Dendritic cell treated with granulocyte-macrophage colony-stimulating factor and Interleukin-4, amounts not matched to agents 40 ng/mL and 50 ng/mL, for 4 days (primary cell): ENCODE data around the gene ANKRD13D.
A peak's percentile ranks its signal among the peaks of the same experiment; 100 is the strongest.

Experiments used
- H3K27ac Mint-ChIP-seq: one replicate; pipeline ENCODE4 v1.8.0; 2022; ENCODE audit warnings: mild to moderate bottlenecking, mixed read lengths
- H3K27me3 Mint-ChIP-seq: one replicate; pipeline ENCODE4 v1.8.0; 2022; ENCODE audit warnings: mild to moderate bottlenecking, mixed read lengths
- H3K36me3 Mint-ChIP-seq: one replicate; pipeline ENCODE4 v1.8.0; 2022; ENCODE audit warnings: low read depth, mixed read lengths
- H3K4me1 Mint-ChIP-seq: one replicate; pipeline ENCODE4 v1.8.0; 2022; ENCODE audit warnings: low read depth, mixed read lengths
- H3K4me3 Mint-ChIP-seq: one replicate; pipeline ENCODE4 v1.8.0; 2022; ENCODE audit warnings: mild to moderate bottlenecking, moderate library complexity, mixed read lengths
- H3K9me3 Mint-ChIP-seq: one replicate; pipeline ENCODE4 v1.8.0; 2022; ENCODE audit warnings: mixed read lengths
- intact Hi-C: fragments of 100-400 bp; cut with micrococcal nuclease; formaldehyde crosslinking; loops from one replicate; pipeline ENCODE4 v1.15.0; 2022

The ANKRD13D gene

DNA sequence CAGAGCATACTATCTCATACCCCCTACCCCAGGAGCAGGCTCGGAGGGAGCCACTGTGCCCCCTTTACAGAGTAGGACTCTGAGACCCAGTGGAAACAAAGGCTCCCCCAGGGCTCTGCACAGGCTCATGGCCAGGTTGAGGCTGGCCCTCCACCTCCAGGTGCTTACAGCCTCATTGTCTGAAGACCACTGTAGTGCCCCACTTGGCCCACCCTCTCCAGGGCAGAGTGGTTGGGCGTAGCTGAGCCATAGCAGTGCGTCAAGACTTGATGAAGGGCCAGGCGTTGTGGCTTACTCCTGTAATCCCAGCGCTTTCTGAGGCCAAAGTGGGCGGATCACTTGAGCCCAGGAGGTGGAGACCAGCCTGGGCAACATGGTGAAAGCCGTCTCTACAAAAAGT is 1.7 kb downstream of the ANKRD13D start:
- H3K9me3 Mint-ChIP-seq, result no peaks in the 10 kb centered on the region
- peaks cover 86% of the 10 kb centered on the region for H3K36me3 Mint-ChIP-seq
- H3K4me1 Mint-ChIP-seq, result peaks cover 70% of the 10 kb centered on the region
- intact Hi-C loops, result no loop called here
- H3K27me3 Mint-ChIP-seq, result no peaks in the 10 kb centered on the region
- H3K4me3 Mint-ChIP-seq, result no peak overlapping the region
- H3K27ac Mint-ChIP-seq, result peak overlapping the region; percentile 82

DNA sequence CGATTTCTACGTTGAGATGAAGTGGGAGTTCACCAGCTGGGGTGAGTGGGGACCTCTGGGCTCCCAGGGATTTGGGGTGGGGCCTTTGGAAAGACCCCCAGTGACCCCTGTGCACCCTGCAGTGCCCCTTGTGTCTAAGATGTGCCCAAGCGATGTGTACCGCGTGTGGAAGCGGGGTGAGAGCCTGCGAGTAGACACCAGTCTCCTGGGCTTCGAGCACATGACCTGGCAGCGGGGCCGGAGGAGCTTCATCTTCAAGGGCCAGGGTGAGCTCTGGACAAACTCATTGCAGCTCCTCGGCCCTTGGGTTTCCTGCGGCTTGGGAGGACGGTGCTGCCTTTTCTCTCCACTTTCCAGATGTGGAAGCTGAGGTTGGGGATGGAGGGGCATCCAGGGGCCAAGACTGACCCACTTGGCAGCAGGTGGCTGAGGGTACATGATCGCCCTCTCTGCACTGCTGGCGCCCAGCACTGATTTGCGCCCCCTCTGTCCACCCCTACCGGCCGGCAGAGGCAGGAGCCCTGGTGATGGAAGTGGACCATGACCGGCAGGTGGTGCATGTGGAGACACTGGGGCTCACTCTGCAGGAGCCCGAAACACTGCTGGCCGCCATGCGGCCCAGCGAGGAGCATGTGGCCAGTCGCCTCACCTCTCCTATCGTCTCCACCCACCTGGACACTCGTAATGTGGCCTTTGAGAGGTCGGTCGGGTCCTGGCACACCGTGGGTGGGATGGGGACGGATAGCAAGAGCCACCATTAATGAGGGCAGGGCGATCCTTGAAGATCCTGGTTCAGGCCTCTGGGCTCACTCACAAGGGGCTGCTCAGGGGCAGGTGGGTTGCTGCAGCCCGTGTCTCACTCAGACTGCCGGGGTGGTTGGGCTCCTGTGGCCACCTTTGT is 2.6 kb downstream of the ANKRD13D start:
- H3K36me3 Mint-ChIP-seq, result peaks cover 86% of the 10 kb centered on the region
- H3K27ac Mint-ChIP-seq, result peak overlapping the region; percentile 82
- intact Hi-C loops, result no loop called here
- peaks cover 69% of the 10 kb centered on the region for H3K4me1 Mint-ChIP-seq
- H3K9me3 Mint-ChIP-seq, result no peaks in the 10 kb centered on the region
- H3K27me3 Mint-ChIP-seq, result no peaks in the 10 kb centered on the region
- H3K4me3 Mint-ChIP-seq, result no peak overlapping the region

DNA sequence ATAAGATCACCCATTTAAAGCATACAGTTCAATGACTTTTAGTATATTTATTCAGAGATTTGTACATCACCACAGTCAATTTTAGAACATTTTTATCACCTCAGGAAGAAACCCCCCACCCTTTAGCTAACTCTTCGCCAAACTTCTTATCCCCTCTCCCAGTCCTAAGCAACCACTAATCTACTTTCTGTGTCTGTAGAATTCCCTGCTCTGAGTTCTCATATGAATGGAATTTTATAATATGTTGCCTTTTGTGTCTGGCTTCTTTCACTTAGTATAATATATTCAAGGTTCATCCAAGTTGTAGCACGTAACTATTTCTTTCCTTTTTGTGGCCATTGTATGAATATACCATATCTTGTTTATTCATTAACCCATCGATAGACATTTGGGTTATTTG is 3.6 kb downstream of the ANKRD13D start:
- no peak overlapping the region for H3K27ac Mint-ChIP-seq
- no peak overlapping the region for H3K4me3 Mint-ChIP-seq
- H3K27me3 Mint-ChIP-seq, result no peaks in the 10 kb centered on the region
- intact Hi-C loops, result no loop called here
- H3K4me1 Mint-ChIP-seq, result peaks cover 65% of the 10 kb centered on the region
- peaks cover 86% of the 10 kb centered on the region for H3K36me3 Mint-ChIP-seq
- H3K9me3 Mint-ChIP-seq, result no peaks in the 10 kb centered on the region

DNA sequence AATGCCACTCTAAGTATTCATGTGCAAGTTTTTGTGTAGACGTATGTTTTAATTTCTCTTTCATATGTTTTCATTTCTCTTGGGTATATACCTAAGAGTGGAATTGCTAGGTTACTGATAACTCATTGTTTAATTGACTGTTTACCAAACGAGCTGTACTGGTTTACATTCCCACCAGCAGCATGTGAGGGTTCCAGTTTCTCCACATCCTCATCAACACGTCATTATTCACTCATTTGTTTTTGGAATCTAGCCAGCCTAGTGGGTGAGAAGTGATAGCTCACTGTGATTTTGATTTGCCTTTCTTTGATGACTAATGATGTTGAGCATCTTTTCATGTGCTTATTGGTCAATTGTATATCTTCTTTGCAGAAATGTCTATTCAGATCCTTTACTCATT is 4.0 kb downstream of the ANKRD13D start:
- no peak overlapping the region for H3K27ac Mint-ChIP-seq
- no peak overlapping the region for H3K4me3 Mint-ChIP-seq
- intact Hi-C loops, result no loop called here
- H3K27me3 Mint-ChIP-seq, result no peaks in the 10 kb centered on the region
- H3K4me1 Mint-ChIP-seq, result peaks cover 61% of the 10 kb centered on the region
- peaks cover 86% of the 10 kb centered on the region for H3K36me3 Mint-ChIP-seq
- no peaks in the 10 kb centered on the region for H3K9me3 Mint-ChIP-seq

DNA sequence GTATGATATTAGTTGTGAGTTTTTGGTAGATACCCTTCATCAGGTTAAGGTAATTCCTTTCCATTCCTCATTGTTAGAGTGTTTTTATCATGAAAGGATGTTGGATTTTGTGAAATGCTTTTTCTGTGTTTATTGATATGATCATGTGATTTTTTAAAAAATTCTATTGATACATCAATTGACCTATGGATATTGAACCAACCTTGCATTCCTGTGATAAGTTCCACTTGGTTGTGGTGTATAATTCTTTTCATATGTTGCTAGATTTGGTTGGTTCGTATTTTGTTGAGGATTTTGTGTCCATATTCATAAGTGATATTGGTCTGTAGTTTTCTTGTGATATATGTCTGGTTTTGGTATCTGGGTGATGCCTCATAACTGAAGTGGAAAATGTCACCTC is 6.7 kb downstream of the ANKRD13D start:
- Mint-ChIP-seq H3K27me3 (no peaks in the 10 kb centered on the region), H3K27ac (no peak overlapping the region), H3K9me3 (no peaks in the 10 kb centered on the region)

DNA sequence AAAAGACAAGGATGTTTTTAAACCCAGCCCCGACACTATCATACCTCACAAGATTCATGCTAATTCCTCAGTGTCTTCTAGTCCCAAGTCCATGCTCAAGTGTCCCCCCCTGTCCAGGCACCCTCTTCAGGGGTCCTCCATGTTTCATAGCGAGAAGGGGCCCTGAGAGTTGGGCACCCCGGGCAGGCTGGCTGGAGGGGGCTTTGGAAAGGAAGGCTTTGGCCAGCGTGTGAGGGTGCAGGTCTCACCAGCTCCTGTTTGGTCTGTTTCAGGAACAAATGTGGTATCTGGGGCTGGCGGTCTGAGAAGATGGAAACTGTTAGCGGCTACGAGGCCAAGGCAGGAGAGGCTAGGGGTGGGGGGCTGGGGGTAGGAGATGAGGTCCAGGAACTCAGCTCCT is 9.7 kb downstream of the ANKRD13D start:
- Mint-ChIP-seq H3K4me1 (peaks cover 68% of the 10 kb centered on the region), H3K27me3 (no peaks in the 10 kb centered on the region), H3K9me3 (no peaks in the 10 kb centered on the region), H3K36me3 (peaks cover 91% of the 10 kb centered on the region), H3K4me3 (no peak overlapping the region), H3K27ac (no peak overlapping the region)
- intact Hi-C loops, result no loop called here

More for the DNA sequence above, 6.7 kb downstream of the ANKRD13D start:
- Mint-ChIP-seq H3K4me3 (no peak overlapping the region), H3K36me3 (peaks cover 98% of the 10 kb centered on the region), H3K4me1 (peaks cover 71% of the 10 kb centered on the region)
- intact Hi-C loops, result no loop called here

DNA sequence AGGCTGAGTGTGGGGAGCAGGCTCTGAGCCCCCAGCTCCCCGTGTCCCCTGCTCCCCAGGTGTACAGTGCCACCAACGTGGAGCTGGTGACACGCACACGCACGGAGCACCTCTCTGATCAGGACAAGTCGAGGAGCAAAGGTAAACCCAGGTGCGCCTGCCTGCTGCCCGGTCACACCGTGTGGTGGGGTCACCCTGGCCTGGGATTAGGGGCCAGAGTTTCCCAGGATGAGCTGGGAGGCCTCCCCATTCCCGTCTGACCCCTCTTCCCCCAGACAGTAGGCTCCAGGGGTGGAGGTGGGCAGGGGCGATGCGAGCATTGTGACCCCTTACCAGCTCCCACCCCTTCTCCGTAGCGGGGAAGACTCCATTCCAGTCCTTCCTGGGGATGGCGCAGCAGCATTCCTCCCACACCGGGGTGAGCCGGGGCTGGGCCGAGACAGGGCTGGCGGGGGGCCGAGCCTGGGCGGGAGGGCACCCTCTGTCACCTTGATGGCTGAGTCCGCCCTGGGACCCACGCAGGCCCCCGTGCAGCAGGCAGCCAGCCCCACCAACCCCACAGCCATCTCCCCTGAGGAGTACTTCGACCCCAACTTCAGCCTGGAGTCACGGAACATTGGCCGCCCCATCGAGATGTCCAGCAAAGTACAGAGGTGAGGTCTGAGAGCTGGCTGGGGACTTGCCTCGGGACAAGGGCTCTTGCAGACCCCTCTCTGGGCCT is 10.5 kb downstream of the ANKRD13D start:
- Mint-ChIP-seq H3K4me3 (no peak overlapping the region), H3K36me3 (peaks cover 84% of the 10 kb centered on the region), H3K27ac (no peak overlapping the region), H3K9me3 (no peaks in the 10 kb centered on the region), H3K4me1 (peaks cover 70% of the 10 kb centered on the region), H3K27me3 (no peaks in the 10 kb centered on the region)
- intact Hi-C loops, result no loop called here

DNA sequence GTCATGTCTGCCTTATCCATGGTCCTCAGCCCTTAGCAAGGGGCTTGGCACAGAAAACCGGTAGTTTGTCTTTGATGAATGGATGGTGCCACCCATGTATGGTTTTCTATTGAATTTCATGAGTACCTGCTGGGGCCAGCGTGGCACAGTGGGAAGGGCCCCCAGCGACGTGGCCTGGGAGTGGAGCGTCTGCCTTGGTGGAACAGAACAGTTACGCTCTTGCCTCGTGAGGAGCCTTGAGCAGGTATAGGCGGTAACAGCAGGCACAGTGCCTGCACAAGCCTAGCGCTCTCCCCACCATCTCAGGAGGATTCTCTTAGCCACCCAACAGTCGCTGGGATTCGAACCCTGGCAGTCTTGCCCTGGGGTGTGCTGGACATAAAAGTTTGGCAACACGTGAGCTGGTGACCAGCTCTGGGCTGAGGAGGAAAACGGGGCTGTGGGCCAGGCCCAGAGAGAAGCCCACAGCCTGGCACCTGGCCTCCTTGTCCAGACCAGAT is 11.2 kb downstream of the ANKRD13D start:
- no peak overlapping the region for H3K4me3 Mint-ChIP-seq
- H3K4me1 Mint-ChIP-seq, result peaks cover 77% of the 10 kb centered on the region
- H3K27me3 Mint-ChIP-seq, result no peaks in the 10 kb centered on the region
- no peak overlapping the region for H3K27ac Mint-ChIP-seq
- intact Hi-C loops, result no loop called here
- no peaks in the 10 kb centered on the region for H3K9me3 Mint-ChIP-seq
- peaks cover 84% of the 10 kb centered on the region for H3K36me3 Mint-ChIP-seq

DNA sequence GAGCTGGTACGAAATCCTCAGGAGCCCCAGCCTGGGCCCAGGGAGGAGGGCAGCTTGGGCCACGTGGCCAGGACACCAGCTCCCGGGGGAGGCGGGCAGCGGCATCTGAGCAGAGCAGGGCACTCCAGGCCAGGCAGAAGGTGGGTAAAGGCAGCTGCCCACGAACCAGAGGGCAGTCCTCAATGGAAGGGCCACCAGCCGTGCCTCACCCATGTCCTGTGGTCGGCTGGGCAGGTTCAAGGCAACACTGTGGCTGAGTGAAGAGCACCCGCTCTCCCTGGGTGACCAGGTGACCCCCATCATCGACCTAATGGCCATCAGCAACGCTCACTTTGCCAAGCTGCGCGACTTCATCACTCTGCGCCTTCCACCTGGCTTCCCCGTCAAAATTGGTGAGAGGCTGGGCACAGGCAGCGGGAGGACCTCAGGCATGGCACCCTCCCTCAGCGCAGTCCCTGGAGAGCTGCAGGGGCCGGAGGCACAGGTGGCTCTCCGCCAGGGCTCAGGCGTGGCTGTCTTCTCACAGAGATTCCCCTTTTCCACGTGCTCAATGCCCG is 11.7 kb downstream of the ANKRD13D start:
- peaks cover 82% of the 10 kb centered on the region for H3K4me1 Mint-ChIP-seq
- H3K27me3 Mint-ChIP-seq, result no peaks in the 10 kb centered on the region
- peaks cover 84% of the 10 kb centered on the region for H3K36me3 Mint-ChIP-seq
- intact Hi-C loops, result no loop called here
- no peak overlapping the region for H3K4me3 Mint-ChIP-seq
- no peak overlapping the region for H3K27ac Mint-ChIP-seq
- no peaks in the 10 kb centered on the region for H3K9me3 Mint-ChIP-seq

DNA sequence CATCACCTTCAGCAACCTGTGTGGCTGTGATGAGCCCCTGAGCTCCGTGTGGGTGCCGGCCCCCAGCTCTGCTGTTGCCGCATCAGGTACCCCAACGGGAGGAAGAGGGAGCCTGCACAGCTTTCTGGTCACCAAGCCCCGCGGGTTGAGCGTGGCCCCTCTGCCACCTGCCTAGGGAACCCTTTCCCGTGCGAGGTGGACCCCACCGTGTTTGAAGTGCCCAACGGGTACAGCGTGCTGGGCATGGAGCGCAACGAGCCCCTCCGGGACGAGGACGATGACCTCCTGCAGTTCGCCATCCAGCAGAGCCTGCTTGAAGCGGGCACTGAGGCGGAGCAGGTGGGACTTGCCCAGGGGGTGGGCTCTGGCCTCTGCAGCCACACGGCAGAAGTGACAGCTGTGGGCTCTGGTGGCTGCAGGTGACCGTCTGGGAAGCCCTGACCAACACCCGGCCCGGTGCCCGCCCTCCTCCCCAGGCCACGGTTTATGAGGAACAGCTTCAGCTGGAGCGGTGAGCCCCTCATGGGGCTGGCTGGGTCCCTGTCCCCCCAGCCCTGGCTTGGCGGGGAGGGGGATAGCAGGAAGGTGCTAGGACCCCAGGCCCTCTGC is 12.3 kb downstream of the ANKRD13D start:
- Mint-ChIP-seq H3K27ac (no peak overlapping the region), H3K9me3 (no peaks in the 10 kb centered on the region), H3K27me3 (no peaks in the 10 kb centered on the region), H3K4me3 (no peak overlapping the region), H3K36me3 (peaks cover 84% of the 10 kb centered on the region), H3K4me1 (peaks cover 76% of the 10 kb centered on the region)
- intact Hi-C loops, result no loop called here

DNA sequence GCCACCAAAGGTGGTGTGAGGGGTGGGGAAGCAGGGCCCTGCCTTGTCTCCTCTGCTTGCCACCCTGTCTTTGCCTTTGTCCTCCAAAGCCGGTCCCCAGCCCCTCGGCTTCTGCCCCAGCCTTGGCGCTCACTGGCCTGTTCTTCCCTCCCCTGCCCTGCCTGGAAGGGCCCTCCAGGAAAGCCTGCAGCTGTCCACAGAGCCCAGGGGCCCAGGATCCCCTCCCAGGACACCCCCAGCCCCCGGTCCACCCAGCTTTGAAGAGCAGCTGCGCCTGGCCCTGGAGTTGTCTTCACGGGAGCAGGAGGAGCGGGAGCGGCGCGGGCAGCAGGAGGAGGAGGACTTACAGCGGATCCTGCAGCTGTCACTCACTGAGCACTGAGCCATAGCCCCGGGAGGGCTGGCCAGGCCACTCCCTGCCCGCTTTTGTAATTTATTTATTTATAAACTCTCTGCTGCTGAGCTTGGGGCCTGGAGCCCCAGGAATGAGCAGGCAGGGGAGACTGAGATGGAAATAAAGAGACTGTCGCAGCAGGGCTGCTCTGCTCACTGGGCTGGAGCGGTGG is 12.9 kb downstream of the ANKRD13D start:
- peak overlapping the region; percentile 83 for H3K27ac Mint-ChIP-seq
- no peaks in the 10 kb centered on the region for H3K27me3 Mint-ChIP-seq
- H3K4me1 Mint-ChIP-seq, result peaks cover 70% of the 10 kb centered on the region
- peak overlapping the region; percentile 78 for H3K4me3 Mint-ChIP-seq
- intact Hi-C loops, result no loop called here
- no peaks in the 10 kb centered on the region for H3K9me3 Mint-ChIP-seq
- peaks cover 84% of the 10 kb centered on the region for H3K36me3 Mint-ChIP-seq

DNA sequence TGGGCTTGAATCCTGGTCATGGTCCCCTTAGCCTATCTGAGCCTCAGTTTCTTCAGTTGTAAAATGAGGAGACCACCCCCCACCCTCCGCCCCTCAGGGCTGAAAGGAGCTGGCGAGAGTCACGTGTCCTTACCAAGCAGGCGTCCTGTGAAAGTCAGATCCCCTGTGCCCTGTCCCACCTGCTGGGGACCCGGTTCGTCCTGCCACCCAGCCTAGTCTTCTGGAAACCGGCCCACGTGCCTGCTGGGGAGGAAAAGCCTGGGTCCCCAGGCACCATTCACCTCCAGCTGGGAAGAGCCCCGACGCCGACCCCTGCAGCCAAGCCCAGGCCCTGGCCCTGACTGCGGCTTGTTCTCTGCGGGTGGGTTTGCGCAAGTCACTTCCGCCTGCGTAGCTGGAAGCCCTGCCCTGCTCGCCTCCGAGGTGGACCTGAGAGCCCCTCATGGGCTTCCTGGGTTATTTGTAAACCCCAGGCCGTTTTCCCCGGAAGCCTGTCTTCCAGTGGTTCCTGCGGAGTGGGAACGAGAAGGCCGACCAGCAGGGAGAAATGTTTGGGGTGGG is 13.5 kb downstream of the ANKRD13D start:
- peak overlapping the region; percentile 83 for H3K27ac Mint-ChIP-seq
- peak overlapping the region; percentile 78 for H3K4me3 Mint-ChIP-seq
- H3K36me3 Mint-ChIP-seq, result peaks cover 84% of the 10 kb centered on the region
- H3K4me1 Mint-ChIP-seq, result peaks cover 69% of the 10 kb centered on the region
- intact Hi-C loops, result loop anchor here (1.0 kb wide), 1 partner anchor 13 kb away; the partner anchor contains the start of gene ANKRD13D
- H3K9me3 Mint-ChIP-seq, result no peaks in the 10 kb centered on the region
- no peaks in the 10 kb centered on the region for H3K27me3 Mint-ChIP-seq

DNA sequence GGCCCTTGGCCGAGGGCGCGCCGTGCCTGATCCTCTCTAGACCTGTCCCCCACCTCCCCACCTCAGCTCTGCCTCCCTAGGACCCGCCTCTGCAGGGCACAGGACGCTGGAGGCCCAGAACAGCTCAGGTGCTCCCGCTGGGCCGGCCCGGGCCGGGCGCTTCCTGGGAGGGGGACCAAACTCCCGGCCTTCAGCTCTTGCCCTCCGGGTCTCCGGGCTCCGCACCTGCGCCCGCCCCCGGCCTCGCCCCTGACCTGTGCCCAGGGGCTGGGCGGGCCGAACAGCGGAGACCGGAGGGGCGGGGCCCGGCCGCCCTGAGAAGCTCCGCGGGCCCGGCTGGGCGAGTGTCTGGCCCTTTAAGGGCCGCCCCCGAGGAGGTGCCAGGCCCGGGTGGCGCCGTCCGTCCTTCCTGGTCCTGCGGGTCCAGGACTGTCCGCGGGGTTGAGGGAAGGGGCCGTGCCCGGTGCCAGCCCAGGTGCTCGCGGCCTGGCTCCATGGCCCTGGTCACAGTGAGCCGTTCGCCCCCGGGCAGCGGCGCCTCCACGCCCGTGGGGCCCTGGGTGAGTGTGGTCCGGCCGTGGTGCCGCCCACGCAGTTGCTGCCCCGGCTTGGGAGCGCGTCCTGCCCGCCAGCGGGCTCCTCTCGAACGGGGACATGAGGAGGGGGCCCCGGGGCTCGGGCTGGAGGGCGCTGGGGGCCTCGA is 14.2 kb downstream of the ANKRD13D start, which contains the start of gene SSH3:
SSH3 (plus strand) TSS at position 399 of the 703 bp plus-strand sequence; CDS start at position 495, 96 bp downstream.
- peak within 1 kb of the TSS; percentile 83 for H3K27ac Mint-ChIP-seq
- H3K36me3 Mint-ChIP-seq, result peaks cover 84% of the 10 kb centered on the region
- peak within 1 kb of the TSS; percentile 78 for H3K4me3 Mint-ChIP-seq
- H3K4me1 Mint-ChIP-seq, result peaks cover 66% of the 10 kb centered on the region
- intact Hi-C loops, result loop anchor here (1.0 kb wide), 1 partner anchor 14 kb away; the partner anchor contains the start of gene ANKRD13D
- no peaks in the 10 kb centered on the region for H3K27me3 Mint-ChIP-seq
- H3K9me3 Mint-ChIP-seq, result no peaks in the 10 kb centered on the region
